GM18870 (cell line): Measurements from ENCODE around the gene PPHLN1.
"Not testable (repeated sequence)": the region's sequence is repeated elsewhere in the genome, so short reads cannot be mapped to it uniquely, and the experiment has no call there.

Source experiments
- ATAC-seq: cut with Tn5 transposase; IDR thresholded peaks from one replicate; pipeline ENCODE4 v1.9.1; 2021; ENCODE audit warnings: moderate library complexity; ENCODE audit not compliant: unreplicated experiment

The PPHLN1 gene

GRCh38 chr12:42364692-42365091 is 38.7 kb downstream of the PPHLN1 start:
- ATAC-seq: no peak

GRCh38 chr12:42365486-42365885 is 39.5 kb downstream of the PPHLN1 start:
- ATAC-seq: no peak

GRCh38 chr12:42370013-42370412 is 44.0 kb downstream of the PPHLN1 start:
- ATAC-seq: no peak

GRCh38 chr12:42372154-42372791 is 46.3 kb downstream of the PPHLN1 start:
- ATAC-seq: peak; percentile 86

- ATAC-seq: no peak
Observed at GRCh38 chr12:42373669-42374068, 47.7 kb downstream of the PPHLN1 start.

GRCh38 chr12:42380733-42381132 is 54.8 kb downstream of the PPHLN1 start:
- ATAC-seq: no peak

GRCh38 chr12:42382013-42382696 is 56.2 kb downstream of the PPHLN1 start:
- ATAC-seq: no peak

- ATAC-seq: no peak
Observed at GRCh38 chr12:42385326-42385841, 59.4 kb downstream of the PPHLN1 start.

- ATAC-seq: no peak
Observed at GRCh38 chr12:42386308-42386707, 60.3 kb downstream of the PPHLN1 start.

GRCh38 chr12:42388086-42388485 is 62.1 kb downstream of the PPHLN1 start:
- ATAC-seq: not testable (repeated sequence)

GRCh38 chr12:42394429-42394828 is 68.5 kb downstream of the PPHLN1 start:
- ATAC-seq: no peak

GRCh38 chr12:42396473-42397259 is 70.7 kb downstream of the PPHLN1 start:
- no peak for ATAC-seq

GRCh38 chr12:42402821-42403411 is 76.9 kb downstream of the PPHLN1 start:
- ATAC-seq: no peak

GRCh38 chr12:42407306-42407705 is 81.3 kb downstream of the PPHLN1 start:
- no peak for ATAC-seq

GRCh38 chr12:42409471-42409870 is 83.5 kb downstream of the PPHLN1 start:
- no peak for ATAC-seq

GRCh38 chr12:42410340-42410739 is 84.4 kb downstream of the PPHLN1 start:
- ATAC-seq: no peak

- ATAC-seq: no peak
Observed at GRCh38 chr12:42420395-42420794, 94.4 kb downstream of the PPHLN1 start.

GRCh38 chr12:42421844-42422779 is 96.1 kb downstream of the PPHLN1 start:
- peak; percentile 98 for ATAC-seq

GRCh38 chr12:42422785-42423184 is 96.8 kb downstream of the PPHLN1 start:
- ATAC-seq: no peak

- ATAC-seq: no peak
Observed at GRCh38 chr12:42426746-42427145, 100.8 kb downstream of the PPHLN1 start.
